Endothelial cell of umbilical vein (primary cell): Measurements from ENCODE around the gene USP16.

Experiments
- EZH2 ChIP-seq: IDR thresholded peaks from 2 replicates; pipeline ENCODE4 v1.6.1; 2012; ENCODE audit warnings: borderline replicate concordance, low read depth, mild to moderate bottlenecking, moderate library complexity, low read length, inconsistent platforms; ENCODE audit not compliant: severe bottlenecking
- GATA2 ChIP-seq: IDR thresholded peaks from 2 replicates; pipeline ENCODE4 v1.7.0; 2011; ENCODE audit warnings: low read depth, mild to moderate bottlenecking, moderate library complexity, mixed read lengths, low read length; ENCODE audit not compliant: insufficient read length, insufficient read depth
- JUN ChIP-seq: IDR thresholded peaks from 2 replicates; pipeline ENCODE4 v1.6.1; 2011; ENCODE audit warnings: borderline replicate concordance, low read depth; ENCODE audit not compliant: insufficient read length, insufficient read depth
- MYC ChIP-seq: IDR thresholded peaks from one replicate; pipeline ENCODE4 v1.6.1; 2011; ENCODE audit warnings: mild to moderate bottlenecking, low read depth, low read length
- POLR2A ChIP-seq: IDR thresholded peaks from 2 replicates; pipeline ENCODE4 v1.6.1; 2012; ENCODE audit warnings: low read depth, mild to moderate bottlenecking, control low read depth, low read length
- POLR2AphosphoS5 ChIP-seq: IDR thresholded peaks from 2 replicates; pipeline ENCODE4 v1.6.1; 2012; ENCODE audit warnings: low read depth, mild to moderate bottlenecking, control low read depth, low read length, moderate library complexity; ENCODE audit not compliant: insufficient read depth
- TF ChIP-seq, protein P1 (sequence below), 2 donors: IDR thresholded peaks; 1 replicate in 1 of 2; 2 replicates in 1 of 2; pipeline ENCODE4 v1.5.1; 2011; ENCODE audit warnings: low read length in 2 of 2, mild to moderate bottlenecking in 2 of 2, moderate library complexity in 2 of 2, control low read depth in 1 of 2, inconsistent platforms in 1 of 2, low read depth in 1 of 2; ENCODE audit not compliant: insufficient read depth in 1 of 2; ENCODE audit errors: extremely low read depth in 1 of 2
- TF ChIP-seq, protein P2 (sequence below): IDR thresholded peaks from 2 replicates; pipeline ENCODE4 v1.6.1; 2011; ENCODE audit not compliant: insufficient read depth, insufficient read length

DNA sequence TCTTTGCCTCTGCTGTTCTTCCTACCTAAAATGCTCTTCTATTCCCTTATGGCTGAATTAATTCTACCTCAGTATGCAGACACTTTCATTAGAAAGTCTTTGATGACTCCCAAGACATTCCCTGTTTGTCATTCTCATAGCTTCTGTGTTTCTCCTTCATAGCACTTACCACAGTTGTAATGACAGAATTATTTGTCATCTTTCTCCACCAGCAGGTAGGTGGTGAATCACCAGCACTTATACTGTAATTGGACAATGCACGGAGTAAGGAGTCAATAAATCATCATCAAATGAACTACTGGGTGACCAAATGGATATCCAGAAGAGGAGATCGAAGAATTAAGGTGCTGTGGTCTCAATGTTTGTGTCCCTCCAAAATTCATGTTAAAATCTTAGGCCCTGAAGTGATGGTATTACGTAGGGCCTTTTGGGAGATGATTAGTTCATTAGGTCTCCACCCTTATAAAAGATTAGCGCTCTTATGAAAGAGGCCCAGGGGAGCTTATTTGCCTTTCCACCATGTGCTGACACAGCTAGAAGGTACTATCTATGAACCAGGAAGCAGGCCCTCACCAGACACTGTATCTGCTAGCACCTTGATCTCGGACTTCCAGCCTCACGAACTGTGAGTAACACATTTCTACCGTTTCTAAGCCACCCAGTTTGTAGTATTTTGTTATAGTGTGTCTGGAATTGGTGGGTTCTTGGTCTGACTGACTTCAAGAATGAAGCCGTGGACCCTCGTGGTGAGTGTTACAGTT lies 51.4 kb downstream of the USP16 start:
- no peak for TF ChIP-seq POLR2A
- TF ChIP-seq, protein P1, sequence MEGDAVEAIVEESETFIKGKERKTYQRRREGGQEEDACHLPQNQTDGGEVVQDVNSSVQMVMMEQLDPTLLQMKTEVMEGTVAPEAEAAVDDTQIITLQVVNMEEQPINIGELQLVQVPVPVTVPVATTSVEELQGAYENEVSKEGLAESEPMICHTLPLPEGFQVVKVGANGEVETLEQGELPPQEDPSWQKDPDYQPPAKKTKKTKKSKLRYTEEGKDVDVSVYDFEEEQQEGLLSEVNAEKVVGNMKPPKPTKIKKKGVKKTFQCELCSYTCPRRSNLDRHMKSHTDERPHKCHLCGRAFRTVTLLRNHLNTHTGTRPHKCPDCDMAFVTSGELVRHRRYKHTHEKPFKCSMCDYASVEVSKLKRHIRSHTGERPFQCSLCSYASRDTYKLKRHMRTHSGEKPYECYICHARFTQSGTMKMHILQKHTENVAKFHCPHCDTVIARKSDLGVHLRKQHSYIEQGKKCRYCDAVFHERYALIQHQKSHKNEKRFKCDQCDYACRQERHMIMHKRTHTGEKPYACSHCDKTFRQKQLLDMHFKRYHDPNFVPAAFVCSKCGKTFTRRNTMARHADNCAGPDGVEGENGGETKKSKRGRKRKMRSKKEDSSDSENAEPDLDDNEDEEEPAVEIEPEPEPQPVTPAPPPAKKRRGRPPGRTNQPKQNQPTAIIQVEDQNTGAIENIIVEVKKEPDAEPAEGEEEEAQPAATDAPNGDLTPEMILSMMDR (IDR thresholded peaks at IDR 0.05; ENCODE audit: extremely low read depth in 1 of 2, insufficient read depth in 1 of 2, low read depth in 1 of 2, low read length in 2 of 2) = no peak
- TF ChIP-seq POLR2AphosphoS5 = no peak
- no peak for TF ChIP-seq JUN
- TF ChIP-seq EZH2 = no peak
- no peak for TF ChIP-seq GATA2
- TF ChIP-seq, protein P2, sequence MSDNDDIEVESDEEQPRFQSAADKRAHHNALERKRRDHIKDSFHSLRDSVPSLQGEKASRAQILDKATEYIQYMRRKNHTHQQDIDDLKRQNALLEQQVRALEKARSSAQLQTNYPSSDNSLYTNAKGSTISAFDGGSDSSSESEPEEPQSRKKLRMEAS = no peak
- no peak for TF ChIP-seq MYC
